ENCODE results near the gene RDH14. TPM values are rescaled to one million over a fixed set of nuclear protein-coding genes. Genes with fewer than 3 reads are reported as not detected.

Gene RDH14
- total and polyA plus RNA-seq, 2 of the 4 experiments (the other 2 are of a cell fraction) = 11.9 to 12.2 TPM

DNA sequence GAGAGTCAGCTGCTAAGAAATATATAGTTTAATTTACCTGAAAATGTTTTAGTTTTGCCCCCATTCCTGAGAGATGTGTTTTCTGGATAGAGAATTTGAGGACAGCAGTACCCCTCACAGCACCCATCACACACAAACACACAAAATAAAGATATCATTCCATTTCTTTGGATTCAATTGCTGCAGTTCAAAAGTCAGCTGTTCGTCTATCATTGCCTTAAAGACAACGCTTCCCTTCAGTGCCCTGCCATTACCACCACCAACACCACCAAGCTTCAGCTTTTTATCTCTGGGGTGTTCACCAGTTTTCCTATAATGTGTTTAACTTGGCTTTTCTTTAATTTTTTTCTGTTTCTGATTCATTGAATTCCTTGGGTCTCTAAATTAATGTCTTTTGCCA lies 49.7 kb downstream of the RDH14 start:
- H4K91ac ChIP-seq (ENCODE audit: insufficient read depth, low read depth, low read length) = no peak overlapping the region
- H3K27ac ChIP-seq (ENCODE audit: insufficient read depth, low read length) = no peak overlapping the region
- ChIA-PET CTCF (no interaction called here), POLR2A (ENCODE audit: unreplicated experiment) (no interaction called here)
- no peak overlapping the region for H3K14ac ChIP-seq (replicated peaks; ENCODE audit: low read depth, low read length)
- DNase-seq = no peak
- no peak overlapping the region for H2BK5ac ChIP-seq (ENCODE audit: low read depth, low read length, poor library complexity, severe bottlenecking)
- H3K9me3 ChIP-seq (ENCODE audit: control insufficient read depth, insufficient read depth, low read length) = no peaks in the 10 kb centered on the region
- H3K18ac ChIP-seq (ENCODE audit: low read depth, low read length) = no peak overlapping the region
- H3K36me3 ChIP-seq (ENCODE audit: control insufficient read depth, insufficient read depth, low read length) = no peaks in the 10 kb centered on the region
- H2AK9ac ChIP-seq (replicated peaks; ENCODE audit: low read depth, low read length, poor library complexity) = no peak overlapping the region
- intact Hi-C loops (cut with micrococcal nuclease) = no loop called here
- H2BK20ac ChIP-seq (ENCODE audit: low read depth, low read length) = peak overlapping the region; percentile 74
- H2AK5ac ChIP-seq (ENCODE audit: low read depth, low read length) = no peak overlapping the region
- no peak overlapping the region for H2BK120ac ChIP-seq (ENCODE audit: low read depth, low read length)
- in situ Hi-C loops (cut with MboI; ENCODE audit: low sequenced_read_pairs) = loop anchor here (25.0 kb wide), 1 partner anchor 1152 kb away; no protein-coding TSS in a partner anchor
- BruUV-seq (replicated peaks) = no TSS peak
- H3K4me1 ChIP-seq (ENCODE audit: control insufficient read depth, insufficient read depth, low read length) = peaks cover 17% of the 10 kb centered on the region
- H3K79me1 ChIP-seq (ENCODE audit: low read depth in 1 of 2, low read length in 2 of 2) = no peaks in the 10 kb centered on the region
- H3K4me2 ChIP-seq (ENCODE audit: low read depth, low read length) = no peak overlapping the region
- no peak overlapping the region for H3K4me3 ChIP-seq (ENCODE audit: insufficient read depth, low read depth, low read length)
- WGBS, 2 experiments (ENCODE audit: extremely low coverage in 2 of 2, insufficient read length in 1 of 2) = 100% methylated on average over 1 of the region's 2 CpGs; no CpG with 5 or more reads in 1 of the 2 experiments
- H2BK15ac ChIP-seq (ENCODE audit: low read depth, low read length) = no peak overlapping the region
- H3K27me3 ChIP-seq (ENCODE audit: control insufficient read depth, insufficient read depth, low read length) = no peaks in the 10 kb centered on the region
- no peak overlapping the region for H4K5ac ChIP-seq (ENCODE audit: low read depth, low read length)
- no peak overlapping the region for H3K4ac ChIP-seq (ENCODE audit: low read depth, low read length)
- peaks cover 9% of the 10 kb centered on the region for H3K9me1 ChIP-seq (ENCODE audit: insufficient read depth, low read length)
- ATAC-seq (ENCODE audit: low read depth) = no peak
- no peak for TF ChIP-seq RAD21 (IDR thresholded peaks at IDR 0.05; ENCODE audit: low read length)
- no peak for TF ChIP-seq SMC3 (IDR thresholded peaks at IDR 0.05; ENCODE audit: low read depth, low read length)
- no peak for TF ChIP-seq POLR2A (IDR thresholded peaks at IDR 0.05; ENCODE audit: low read depth, low read length)
- TF ChIP-seq MXI1 (IDR thresholded peaks at IDR 0.05; ENCODE audit: borderline replicate concordance, low read depth, low read length) = no peak
- TF ChIP-seq RFX5 (IDR thresholded peaks at IDR 0.05; ENCODE audit: low read depth, low read length) = no peak
- TF ChIP-seq CEBPB (IDR thresholded peaks at IDR 0.05; ENCODE audit: low read depth, low read length) = no peak
- TF ChIP-seq MAFK (IDR thresholded peaks at IDR 0.05; ENCODE audit: low read depth, low read length) = no peak
- no peak for TF ChIP-seq CHD1 (IDR thresholded peaks at IDR 0.05; ENCODE audit: low read depth, low read length)
- no peak for TF ChIP-seq BHLHE40 (IDR thresholded peaks at IDR 0.05; ENCODE audit: low read depth, low read length)
- TF ChIP-seq, protein P1, sequence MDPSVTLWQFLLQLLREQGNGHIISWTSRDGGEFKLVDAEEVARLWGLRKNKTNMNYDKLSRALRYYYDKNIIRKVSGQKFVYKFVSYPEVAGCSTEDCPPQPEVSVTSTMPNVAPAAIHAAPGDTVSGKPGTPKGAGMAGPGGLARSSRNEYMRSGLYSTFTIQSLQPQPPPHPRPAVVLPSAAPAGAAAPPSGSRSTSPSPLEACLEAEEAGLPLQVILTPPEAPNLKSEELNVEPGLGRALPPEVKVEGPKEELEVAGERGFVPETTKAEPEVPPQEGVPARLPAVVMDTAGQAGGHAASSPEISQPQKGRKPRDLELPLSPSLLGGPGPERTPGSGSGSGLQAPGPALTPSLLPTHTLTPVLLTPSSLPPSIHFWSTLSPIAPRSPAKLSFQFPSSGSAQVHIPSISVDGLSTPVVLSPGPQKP (IDR thresholded peaks at IDR 0.05; ENCODE audit: borderline replicate concordance, low read depth, low read length) = no peak
- TF ChIP-seq FOS (IDR thresholded peaks at IDR 0.05; ENCODE audit: low read depth, low read length) = no peak
- no peak for TF ChIP-seq NFE2L2 (IDR thresholded peaks at IDR 0.05; ENCODE audit: low read depth, low read length)
- TF ChIP-seq, protein P2, sequence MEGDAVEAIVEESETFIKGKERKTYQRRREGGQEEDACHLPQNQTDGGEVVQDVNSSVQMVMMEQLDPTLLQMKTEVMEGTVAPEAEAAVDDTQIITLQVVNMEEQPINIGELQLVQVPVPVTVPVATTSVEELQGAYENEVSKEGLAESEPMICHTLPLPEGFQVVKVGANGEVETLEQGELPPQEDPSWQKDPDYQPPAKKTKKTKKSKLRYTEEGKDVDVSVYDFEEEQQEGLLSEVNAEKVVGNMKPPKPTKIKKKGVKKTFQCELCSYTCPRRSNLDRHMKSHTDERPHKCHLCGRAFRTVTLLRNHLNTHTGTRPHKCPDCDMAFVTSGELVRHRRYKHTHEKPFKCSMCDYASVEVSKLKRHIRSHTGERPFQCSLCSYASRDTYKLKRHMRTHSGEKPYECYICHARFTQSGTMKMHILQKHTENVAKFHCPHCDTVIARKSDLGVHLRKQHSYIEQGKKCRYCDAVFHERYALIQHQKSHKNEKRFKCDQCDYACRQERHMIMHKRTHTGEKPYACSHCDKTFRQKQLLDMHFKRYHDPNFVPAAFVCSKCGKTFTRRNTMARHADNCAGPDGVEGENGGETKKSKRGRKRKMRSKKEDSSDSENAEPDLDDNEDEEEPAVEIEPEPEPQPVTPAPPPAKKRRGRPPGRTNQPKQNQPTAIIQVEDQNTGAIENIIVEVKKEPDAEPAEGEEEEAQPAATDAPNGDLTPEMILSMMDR (conservative IDR thresholded peaks at IDR 0.05; ENCODE audit: low read depth, low read length) = no peak
- TF ChIP-seq, protein P3, sequence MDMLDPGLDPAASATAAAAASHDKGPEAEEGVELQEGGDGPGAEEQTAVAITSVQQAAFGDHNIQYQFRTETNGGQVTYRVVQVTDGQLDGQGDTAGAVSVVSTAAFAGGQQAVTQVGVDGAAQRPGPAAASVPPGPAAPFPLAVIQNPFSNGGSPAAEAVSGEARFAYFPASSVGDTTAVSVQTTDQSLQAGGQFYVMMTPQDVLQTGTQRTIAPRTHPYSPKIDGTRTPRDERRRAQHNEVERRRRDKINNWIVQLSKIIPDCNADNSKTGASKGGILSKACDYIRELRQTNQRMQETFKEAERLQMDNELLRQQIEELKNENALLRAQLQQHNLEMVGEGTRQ (IDR thresholded peaks at IDR 0.05; ENCODE audit: low read depth, low read length) = no peak
- TF ChIP-seq RCOR1 (IDR thresholded peaks at IDR 0.05; ENCODE audit: insufficient replicate concordance, low read length) = no peak
- no peak for TF ChIP-seq MAZ (IDR thresholded peaks at IDR 0.05; ENCODE audit: borderline replicate concordance, low read depth, low read length)
- H3K23ac ChIP-seq (ENCODE audit: low read depth, low read length) = no peak overlapping the region
- H3K56ac ChIP-seq (ENCODE audit: extremely low read depth, insufficient read depth, low read length) = no peak overlapping the region
- H2AFZ ChIP-seq (replicated peaks; ENCODE audit: low read length, poor library complexity) = no peak overlapping the region
- H4K20me1 ChIP-seq (ENCODE audit: insufficient read depth, low read length) = no peaks in the 10 kb centered on the region
- dilution Hi-C loops (cut with HindIII; ENCODE audit: low sequenced_read_pairs, unreplicated experiment) = no loop called here
- no peak overlapping the region for H3K9ac ChIP-seq (ENCODE audit: low read depth, low read length)
- H4K8ac ChIP-seq (ENCODE audit: low read depth in 2 of 2, low read length in 2 of 2) = no peak overlapping the region

All from IMR-90 (cell line).